GM12878 (cell line): ENCODE data around the gene NLGN1. TPM values are rescaled to one million over a fixed set of nuclear protein-coding genes. Genes with fewer than 3 reads are reported as not detected.

Experiments used
- ATAC-seq: fragments of 200-7000 bp; cut with Tn5 transposase; 3 replicates; pipeline ENCODE4 v1.9.1; 2020; ENCODE audit warnings: mild to moderate bottlenecking, moderate library complexity
- BruUV-seq: library from RNA; stranded (reverse); fragments of 400-500 nt; replicated peaks from 2 replicates; lab custom pipeline; 2021; lab: Mats Ljungman, UMichigan
- CTCF ChIA-PET: fragments of 300-600 bp; sonication (Branson Sonifier 250); formaldehyde crosslinking; extraction: SDS; loops from one replicate; lab custom pipeline; 2021; ENCODE audit warnings: inconsistent platforms; lab: Yijun Ruan, JAX
- POLR2A ChIA-PET: fragments of 350-600 bp; formaldehyde crosslinking; extraction: SDS; loops from one replicate; lab custom pipeline; 2021; ENCODE audit warnings: inconsistent platforms; lab: Charles Lee
- RAD21 ChIA-PET: fragments of 300-600 bp; sonication (Branson Sonifier 250); formaldehyde crosslinking; loops from one replicate; lab custom pipeline; 2023; ENCODE audit warnings: antibody characterized with exemption; ENCODE audit not compliant: unreplicated experiment; lab: Charles Lee
- SMC1A ChIA-PET: fragments of 300-600 bp; sonication (Branson Sonifier 250); formaldehyde crosslinking; loops from one replicate; lab custom pipeline; 2023; ENCODE audit not compliant: unreplicated experiment, uncharacterized antibody; lab: Charles Lee
- DNase-seq: peaks from one replicate; pipeline ENCODE4 v3.0.0-alpha.2; 2011; ENCODE audit warnings: low read depth, low spot score
- FAIRE-seq: peaks from 3 replicates; lab custom pipeline; 2011; peaks lifted over from hg19 to GRCh38; lab: Jason Lieb, UNC
- H2AFZ ChIP-seq: 2 replicates; pipeline ENCODE4 v1.6.0; 2011; ENCODE audit warnings: low read depth, low read length, control low read depth; ENCODE audit not compliant: control insufficient read depth
- H3K27ac ChIP-seq: 2 replicates; pipeline ENCODE4 v1.5.1; 2011; ENCODE audit warnings: control low read depth; ENCODE audit not compliant: control insufficient read depth, insufficient read depth
- H3K27me3 ChIP-seq, 2 experiments: replicated peaks in 1 of 2; 2 replicates each; pipeline versions ENCODE4 v1.6.0 to v1.6.1; 2011; ENCODE audit warnings: low read length in 1 of 2; ENCODE audit not compliant: control insufficient read depth in 2 of 2, insufficient read depth in 2 of 2
- H3K36me3 ChIP-seq, 2 experiments: 2 replicates each; pipeline ENCODE4 v1.5.1; 2011; ENCODE audit warnings: low read length in 1 of 2; ENCODE audit not compliant: control insufficient read depth in 2 of 2, insufficient read depth in 2 of 2
- H3K4me1 ChIP-seq: 2 replicates; pipeline ENCODE4 v1.6.1; 2011; ENCODE audit warnings: mild to moderate bottlenecking, low read length, moderate library complexity, mixed read lengths; ENCODE audit not compliant: control insufficient read depth, insufficient read depth
- H3K4me2 ChIP-seq: 2 replicates; pipeline ENCODE4 v1.6.0; 2011; ENCODE audit warnings: control low read depth; ENCODE audit not compliant: control insufficient read depth, insufficient read depth
- H3K4me3 ChIP-seq: fragments of 200-600 bp; sonication (generic); 2 replicates; pipeline ENCODE4 v1.5.1; 2016
- H3K79me2 ChIP-seq: 2 replicates; pipeline ENCODE4 v1.6.0; 2011; ENCODE audit warnings: low read length; ENCODE audit not compliant: control insufficient read depth, insufficient read depth
- H3K9ac ChIP-seq: 2 replicates; pipeline ENCODE4 v1.8.0; 2011; ENCODE audit warnings: low read length, control low read depth, mixed read lengths; ENCODE audit not compliant: control insufficient read depth, insufficient read depth
- H3K9me3 ChIP-seq: replicated peaks from 3 replicates; pipeline ENCODE4 v1.5.1; 2011; ENCODE audit warnings: mild to moderate bottlenecking, low read length; ENCODE audit not compliant: control insufficient read depth, insufficient read depth
- H4K20me1 ChIP-seq: 2 replicates; pipeline ENCODE4 v1.6.0; 2011; ENCODE audit not compliant: control insufficient read depth, insufficient read depth
- BHLHE40 ChIP-seq, 2 experiments: fragments of 450-650 bp in 1 of 2; IDR thresholded peaks; 2 replicates each; pipeline ENCODE4 v1.6.1; 2011 to 2017; ENCODE audit warnings: low read depth in 2 of 2, borderline replicate concordance in 1 of 2, improper control_type of control experiment in 1 of 2, low read length in 1 of 2, mild to moderate bottlenecking in 1 of 2
- DPF2 ChIP-seq: fragments of 450-650 bp; IDR thresholded peaks from 2 replicates; pipeline ENCODE4 v1.6.1; 2017; ENCODE audit warnings: mild to moderate bottlenecking
- E2F4 ChIP-seq: IDR thresholded peaks from 2 replicates; pipeline ENCODE4 v1.6.1; 2012; ENCODE audit warnings: low read depth, low read length, improper control_type of control experiment
- FOXM1 ChIP-seq: IDR thresholded peaks from 2 replicates; pipeline ENCODE4 v1.6.1; 2012; ENCODE audit warnings: low read depth, mild to moderate bottlenecking, inconsistent platforms, low read length, moderate library complexity
- IRF4 ChIP-seq: IDR thresholded peaks from 2 replicates; pipeline ENCODE4 v1.6.1; 2011; ENCODE audit warnings: low read depth, low read length
- MAX ChIP-seq: IDR thresholded peaks from 2 replicates; pipeline ENCODE4 v1.6.1; 2012; ENCODE audit warnings: low read depth, low read length, improper control_type of control experiment
- NBN ChIP-seq: fragments of 450-650 bp; IDR thresholded peaks from 2 replicates; pipeline ENCODE4 v1.6.1; 2016
- RCOR1 ChIP-seq: conservative IDR thresholded peaks from 2 replicates; pipeline ENCODE4 v1.6.1; 2012; ENCODE audit warnings: low read depth, low read length, improper control_type of control experiment
- TARDBP ChIP-seq: IDR thresholded peaks from 2 replicates; pipeline ENCODE4 v1.6.1; 2016; ENCODE audit warnings: borderline replicate concordance
- WRNIP1 ChIP-seq: IDR thresholded peaks from 2 replicates; pipeline ENCODE4 v1.6.1; 2011; ENCODE audit warnings: low read depth, low read length, improper control_type of control experiment, borderline replicate concordance
- ZNF592 ChIP-seq: fragments of 450-650 bp; IDR thresholded peaks from 2 replicates; pipeline ENCODE4 v1.6.1; 2017; ENCODE audit warnings: mild to moderate bottlenecking, moderate library complexity
- ZSCAN29 ChIP-seq: fragments of 450-650 bp; IDR thresholded peaks from 2 replicates; pipeline ENCODE4 v1.6.1; 2017; ENCODE audit warnings: mild to moderate bottlenecking, moderate library complexity
- WGBS: methylation state at CpG from one replicate; pipeline ENCODE4 v1.1.6; 2016; ENCODE audit warnings: low lambda C conversion rate; ENCODE audit not compliant: insufficient replicate concordance, insufficient coverage; ENCODE audit errors: missing lambda C conversion rate; 5-methylcytosine and 5-hydroxymethylcytosine counted together
- in situ Hi-C: fragments of 300-500 bp; cut with MboI; formaldehyde crosslinking; loops from 9 replicates; pipeline ENCODE4 v1.14.3; 2018; ENCODE audit warnings: mixed read lengths
- intact Hi-C: fragments of 100-400 bp; cut with micrococcal nuclease; formaldehyde crosslinking; loops from one replicate; pipeline ENCODE4 v1.14.2; 2022; ENCODE audit not compliant: unreplicated experiment
- polyA plus RNA-seq, 11 experiments: library from polyadenylated mRNA; depleted of rRNA in 4 of 11; unstranded in 6 of 11; stranded (reverse) in 5 of 11; fragments of >200 nt; fragmentation: Nextera tagmentation in 4 of 11; fragmentation: Illumina TruSeq in 1 of 11; extraction: Ambion mirVana in 4 of 11; extraction: Trizol in 1 of 11; gene quantifications; 1 replicate in 1 of 11; 2 replicates in 10 of 11; pipeline versions ENCODE4 v1.2.1 to v1.2.3, GENCODE V29; 2011 to 2016; ENCODE audit warnings: inconsistent platforms in 2 of 11, missing spikeins in 2 of 11, low read depth in 1 of 11
- total RNA-seq, 4 experiments: library from RNA; depleted of rRNA in 3 of 4; stranded (reverse); fragments of >200 nt in 3 of 4; fragmentation: Illumina TruSeq in 1 of 4; extraction: Trizol in 1 of 4; gene quantifications; 2 replicates each; pipeline versions ENCODE4 v1.2.1 to v1.2.3, GENCODE V29; 2013 to 2021

NLGN1 gene
- total and polyA plus RNA-seq, 10 of the 15 experiments (the other 5 are each of a cell fraction or from before 2014, with no cell fraction given), result not detected

GRCh38 chr3:174294616-174295015 is 897.1 kb downstream of the NLGN1 start:
- in situ Hi-C loops, result no loop called here
- Histone ChIP-seq H3K36me3 (no peaks in the 10 kb centered on the region), H3K79me2 (no peaks in the 10 kb centered on the region), H3K9me3 (no peaks in the 10 kb centered on the region), H3K4me2 (no peak overlapping the region), H3K9ac (no peak overlapping the region), H3K4me1 (no peaks in the 10 kb centered on the region), H4K20me1 (no peaks in the 10 kb centered on the region), H3K4me3 (no peak overlapping the region), H2AFZ (no peak overlapping the region), H3K27me3 (no peaks in the 10 kb centered on the region), H3K27ac (no peak overlapping the region)
- ChIA-PET RAD21 (no interaction called here), CTCF (no interaction called here), POLR2A (no interaction called here), SMC1A (interaction anchor here (1.2 to 1.3 kb wide), 2 partner anchors 13 to 15 kb away, joined by 3 to 4 read pairs; no protein-coding TSS in a partner anchor)
- FAIRE-seq (no peak), ATAC-seq (no peak), DNase-seq (no peak)
- no peak for TF ChIP-seq ZSCAN29
- TF ChIP-seq FOXM1, result no peak
- no peak for TF ChIP-seq MAX
- TF ChIP-seq TARDBP, result no peak
- no peak for TF ChIP-seq BHLHE40 (IDR thresholded peaks at IDR 0.05; ENCODE audit: borderline replicate concordance in 1 of 2, low read depth in 2 of 2, low read length in 1 of 2)
- intact Hi-C loops, result no loop called here
- no TSS peak for BruUV-seq

- H3K4me3 ChIP-seq, result no peak overlapping the region
- in situ Hi-C loops, result no loop called here
- FAIRE-seq (no peak), ATAC-seq (no peak), DNase-seq (no peak)
- intact Hi-C loops, result no loop called here
- 15% methylated on average over 7 of the region's 7 CpGs for WGBS
- H4K20me1 ChIP-seq, result no peaks in the 10 kb centered on the region
- BruUV-seq, result no TSS peak
- RAD21 ChIA-PET, result no interaction called here
- SMC1A ChIA-PET, result interaction anchor here (1.3 kb wide), 1 partner anchor 14 kb away, joined by 4 read pairs; no protein-coding TSS in a partner anchor
- H3K4me1 ChIP-seq, result no peaks in the 10 kb centered on the region
- no peak overlapping the region for H2AFZ ChIP-seq
- H3K27me3 ChIP-seq, result no peaks in the 10 kb centered on the region
- no peak overlapping the region for H3K4me2 ChIP-seq
- POLR2A ChIA-PET, result no interaction called here
- no peaks in the 10 kb centered on the region for H3K36me3 ChIP-seq
- CTCF ChIA-PET, result no interaction called here
- no peak overlapping the region for H3K9ac ChIP-seq
- no peaks in the 10 kb centered on the region for H3K79me2 ChIP-seq
- no peak overlapping the region for H3K27ac ChIP-seq
- H3K9me3 ChIP-seq, result no peaks in the 10 kb centered on the region
- TF ChIP-seq IRF4 (no peak), WRNIP1 (no peak), ZNF592 (no peak), RCOR1 (no peak), ZSCAN29 (no peak), E2F4 (no peak), DPF2 (no peak), NBN (no peak)
Observed at GRCh38 chr3:174295306-174296092, 898.0 kb downstream of the NLGN1 start.
